VCaP (cell line): ENCODE results near the gene DNM3.

Experiments
- H3K27ac ChIP-seq: fragments of 450-650 bp; 2 replicates; pipeline ENCODE4 v1.5.1; 2017
- CTCF ChIP-seq: fragments of 450-650 bp; conservative IDR thresholded peaks from 2 replicates; pipeline ENCODE4 v1.5.1; 2017; ENCODE audit warnings: mild to moderate bottlenecking, moderate library complexity

DNM3 gene

GRCh38 chr1:171988243-171988885 lies 147.1 kb downstream of the DNM3 start:
- H3K27ac ChIP-seq = no peak overlapping the region
- TF ChIP-seq CTCF = no peak

- H3K27ac ChIP-seq = no peak overlapping the region
- no peak for TF ChIP-seq CTCF
Observed at GRCh38 chr1:171990371-171990770, 149.1 kb downstream of the DNM3 start.

DNA sequence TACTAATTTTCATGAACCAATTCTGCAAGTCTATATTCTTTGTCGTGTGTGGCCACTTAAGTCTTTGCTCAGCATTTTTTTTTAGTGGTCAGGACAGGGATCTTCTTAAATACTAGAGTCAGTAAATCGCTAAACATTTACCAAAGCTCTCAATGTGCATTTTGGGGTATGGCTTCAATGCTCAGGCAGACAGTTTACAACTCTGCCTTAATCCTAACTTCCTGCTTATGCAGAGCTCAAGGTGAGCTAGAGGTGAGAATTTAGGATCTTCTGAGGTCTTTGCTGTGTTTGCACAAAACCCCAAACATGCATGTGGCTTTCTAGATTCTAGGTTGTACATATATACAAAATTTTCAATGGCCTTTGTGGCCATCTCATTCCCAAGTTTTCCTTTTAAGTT lies 153.0 kb downstream of the DNM3 start:
- no peak for TF ChIP-seq CTCF
- no peak overlapping the region for H3K27ac ChIP-seq

DNA sequence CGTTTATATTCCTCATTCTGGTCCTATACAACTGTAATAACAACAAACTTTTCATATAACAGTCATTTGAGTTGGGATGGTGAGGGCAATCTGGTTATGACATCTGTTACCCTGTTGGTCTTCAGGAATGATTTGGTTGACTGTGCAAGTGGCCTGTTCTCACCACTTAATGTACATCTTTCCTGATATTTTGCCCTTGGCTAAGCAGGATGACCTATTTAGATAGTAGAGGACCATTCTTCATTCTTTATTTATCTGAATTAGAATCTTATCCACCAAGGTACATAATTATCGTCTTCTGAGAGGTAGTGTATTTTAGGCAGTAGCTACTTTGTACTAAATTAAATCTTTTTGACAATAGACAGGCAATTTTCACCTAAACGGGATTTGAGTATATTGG lies 154.3 kb downstream of the DNM3 start:
- no peak overlapping the region for H3K27ac ChIP-seq
- no peak for TF ChIP-seq CTCF

DNA sequence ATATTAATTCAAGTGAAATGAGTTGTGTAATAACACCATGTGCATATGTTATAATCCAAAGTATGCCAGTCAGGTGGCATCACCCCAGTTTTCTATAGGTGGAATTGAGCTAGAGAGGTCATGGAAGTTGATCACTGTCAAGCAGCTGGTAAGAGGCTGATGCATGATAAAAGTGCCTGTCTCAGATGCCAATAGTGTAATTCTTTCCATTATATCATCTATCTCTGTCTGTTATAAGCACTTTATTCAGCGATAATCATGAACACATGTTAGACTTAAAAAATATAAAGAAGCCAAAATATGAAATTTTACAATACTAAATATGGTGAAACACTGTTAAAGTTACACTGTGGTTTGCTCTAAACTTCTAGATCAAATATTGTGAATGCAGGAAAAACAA lies 156.6 kb downstream of the DNM3 start:
- no peak for TF ChIP-seq CTCF

DNA sequence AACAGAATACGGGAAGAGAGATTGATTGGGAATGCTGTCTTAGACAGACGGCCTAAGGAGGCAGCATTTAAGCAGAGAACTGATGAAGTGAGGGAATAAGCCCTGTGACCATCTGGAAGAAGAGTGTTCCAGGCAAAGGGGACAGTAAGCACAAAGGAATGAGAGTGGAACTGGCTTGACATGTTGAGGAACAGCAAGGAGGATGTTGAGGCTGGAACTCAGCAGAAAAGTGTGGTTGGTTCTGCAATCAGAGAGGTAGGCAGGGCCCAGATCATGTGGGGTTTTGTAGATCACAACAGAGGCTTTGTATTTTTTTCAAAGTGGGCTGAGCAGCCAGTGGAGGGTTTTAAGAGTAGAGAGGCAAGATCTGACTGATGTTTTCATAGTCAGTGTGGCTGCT lies 157.4 kb downstream of the DNM3 start:
- no peak overlapping the region for H3K27ac ChIP-seq

More for the DNA sequence above, 156.6 kb downstream of the DNM3 start:
- no peak overlapping the region for H3K27ac ChIP-seq

DNA sequence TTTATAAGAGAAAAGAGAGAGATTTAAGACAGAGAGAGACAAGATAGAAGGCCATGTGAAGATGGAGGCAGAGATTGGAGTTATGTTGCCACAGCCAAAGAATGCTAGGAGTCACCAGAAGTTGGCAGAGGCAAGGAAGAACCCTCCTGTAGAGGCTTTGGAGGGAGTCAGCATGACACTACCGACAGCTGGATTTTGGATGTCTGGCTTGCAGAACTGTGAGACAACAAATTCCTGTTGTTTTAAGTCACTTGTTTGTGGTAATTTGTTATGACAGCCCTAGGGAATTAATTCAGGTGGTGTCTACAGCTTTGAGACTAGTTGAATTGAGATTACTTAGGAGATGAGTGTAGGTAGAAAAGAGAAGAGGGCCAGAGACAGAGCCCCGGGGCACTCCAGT lies 158.5 kb downstream of the DNM3 start:
- TF ChIP-seq CTCF = no peak
- H3K27ac ChIP-seq = no peak overlapping the region

More for the DNA sequence above, 157.4 kb downstream of the DNM3 start:
- TF ChIP-seq CTCF = no peak
